MM.1S (cell line): ENCODE data around the gene WHRN.

Source experiments
- EZH2 ChIP-seq: fragments of 300-600 bp; sonication (generic); optimal IDR thresholded peaks from 2 replicates; pipeline ENCODE3; 2017; ENCODE audit warnings: low read depth, mild to moderate bottlenecking, antibody characterized with exemption, low read length, mixed read lengths
- TF ChIP-seq, protein P1 (sequence below): fragments of 300-600 bp; sonication (generic); IDR thresholded peaks from 2 replicates; pipeline ENCODE4 v1.5.1; 2016; ENCODE audit warnings: antibody characterized with exemption, low read length, mixed read lengths

DNA sequence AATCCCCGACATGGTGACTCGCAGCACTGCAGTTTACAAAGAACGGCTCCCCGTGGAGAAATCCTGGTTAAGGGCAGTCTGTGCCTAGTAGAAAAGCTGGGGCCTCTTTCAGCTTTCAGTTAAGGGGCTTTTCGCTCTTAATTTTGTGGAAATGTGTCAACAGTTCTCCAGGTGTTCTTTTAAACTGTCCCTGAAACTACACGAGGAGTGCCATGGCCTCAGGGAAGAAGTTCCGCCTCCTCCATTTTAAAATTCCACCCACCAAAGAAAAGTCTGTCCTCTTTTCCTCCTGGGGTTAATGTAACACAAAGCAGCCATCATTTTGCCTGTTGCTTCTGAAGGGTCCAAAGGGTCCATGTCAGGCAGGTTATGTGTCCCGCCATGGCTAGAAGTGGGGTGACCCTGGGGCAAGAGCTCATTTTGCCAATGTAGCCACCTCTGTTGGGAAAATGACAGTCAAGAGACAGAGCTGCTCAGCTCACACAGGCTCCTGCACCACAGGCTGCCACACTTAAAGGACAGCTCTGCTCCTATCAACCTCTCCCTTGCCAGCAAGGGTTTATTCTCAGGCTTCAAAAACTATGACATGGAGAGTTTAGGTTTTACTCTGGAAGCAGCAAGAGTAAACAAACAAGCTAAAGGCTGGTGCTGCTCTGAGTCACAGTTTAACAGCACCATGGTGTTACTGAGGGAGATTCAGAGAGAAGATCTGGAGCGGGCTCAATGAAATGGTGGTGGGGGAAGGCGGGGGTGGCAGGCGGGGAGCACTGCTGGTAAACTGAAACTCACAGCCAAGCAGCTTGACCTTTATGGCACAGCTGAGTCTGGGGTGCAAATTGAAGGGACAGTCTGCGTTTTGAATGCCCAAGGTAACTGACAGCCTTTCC lies 3.2 kb downstream of the WHRN start:
- TF ChIP-seq, protein P1, sequence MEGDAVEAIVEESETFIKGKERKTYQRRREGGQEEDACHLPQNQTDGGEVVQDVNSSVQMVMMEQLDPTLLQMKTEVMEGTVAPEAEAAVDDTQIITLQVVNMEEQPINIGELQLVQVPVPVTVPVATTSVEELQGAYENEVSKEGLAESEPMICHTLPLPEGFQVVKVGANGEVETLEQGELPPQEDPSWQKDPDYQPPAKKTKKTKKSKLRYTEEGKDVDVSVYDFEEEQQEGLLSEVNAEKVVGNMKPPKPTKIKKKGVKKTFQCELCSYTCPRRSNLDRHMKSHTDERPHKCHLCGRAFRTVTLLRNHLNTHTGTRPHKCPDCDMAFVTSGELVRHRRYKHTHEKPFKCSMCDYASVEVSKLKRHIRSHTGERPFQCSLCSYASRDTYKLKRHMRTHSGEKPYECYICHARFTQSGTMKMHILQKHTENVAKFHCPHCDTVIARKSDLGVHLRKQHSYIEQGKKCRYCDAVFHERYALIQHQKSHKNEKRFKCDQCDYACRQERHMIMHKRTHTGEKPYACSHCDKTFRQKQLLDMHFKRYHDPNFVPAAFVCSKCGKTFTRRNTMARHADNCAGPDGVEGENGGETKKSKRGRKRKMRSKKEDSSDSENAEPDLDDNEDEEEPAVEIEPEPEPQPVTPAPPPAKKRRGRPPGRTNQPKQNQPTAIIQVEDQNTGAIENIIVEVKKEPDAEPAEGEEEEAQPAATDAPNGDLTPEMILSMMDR, result no peak
- no peak for TF ChIP-seq EZH2
